GM18907 (cell line): ENCODE data around the gene GLIS1.

Experiments used
- ATAC-seq: cut with Tn5 transposase; IDR thresholded peaks from one replicate; pipeline ENCODE4 v1.9.1; 2021; ENCODE audit warnings: mild to moderate bottlenecking, moderate library complexity; ENCODE audit not compliant: unreplicated experiment

The GLIS1 gene

GRCh38 chr1:53620061-53620855 lies 118.7 kb downstream of the GLIS1 start:
- ATAC-seq = no peak

GRCh38 chr1:53619367-53620060 lies 119.5 kb downstream of the GLIS1 start:
- ATAC-seq = no peak

- ATAC-seq = no peak
These were observed 120.2 kb downstream of the GLIS1 start for GRCh38 chr1:53618500-53619366.

GRCh38 chr1:53617851-53618499 lies 121.0 kb downstream of the GLIS1 start:
- ATAC-seq = no peak

- no peak for ATAC-seq
These were observed 121.6 kb downstream of the GLIS1 start for GRCh38 chr1:53617382-53617781.

- no peak for ATAC-seq
These were observed 122.0 kb downstream of the GLIS1 start for GRCh38 chr1:53616927-53617326.

- ATAC-seq = no peak
These were observed 122.5 kb downstream of the GLIS1 start for GRCh38 chr1:53616511-53616910.

GRCh38 chr1:53615101-53615500 lies 123.9 kb downstream of the GLIS1 start:
- no peak for ATAC-seq

- no peak for ATAC-seq
These were observed 124.5 kb downstream of the GLIS1 start for GRCh38 chr1:53614231-53615021.

- no peak for ATAC-seq
These were observed 130.3 kb downstream of the GLIS1 start for GRCh38 chr1:53608676-53609075.

GRCh38 chr1:53608071-53608470 lies 130.9 kb downstream of the GLIS1 start:
- no peak for ATAC-seq

GRCh38 chr1:53606651-53607051 lies 132.3 kb downstream of the GLIS1 start:
- no peak for ATAC-seq

- ATAC-seq = no peak
These were observed 132.8 kb downstream of the GLIS1 start for GRCh38 chr1:53606197-53606596.

- ATAC-seq = no peak
These were observed 133.8 kb downstream of the GLIS1 start for GRCh38 chr1:53605181-53605580.

GRCh38 chr1:53604291-53604919 lies 134.6 kb downstream of the GLIS1 start:
- ATAC-seq = no peak

- no peak for ATAC-seq
These were observed 135.5 kb downstream of the GLIS1 start for GRCh38 chr1:53603431-53603830.

- no peak for ATAC-seq
These were observed 136.8 kb downstream of the GLIS1 start for GRCh38 chr1:53601867-53602775.

- ATAC-seq = no peak
These were observed 137.8 kb downstream of the GLIS1 start for GRCh38 chr1:53601031-53601745.
